ENCODE results near the gene WDR1.

DNA sequence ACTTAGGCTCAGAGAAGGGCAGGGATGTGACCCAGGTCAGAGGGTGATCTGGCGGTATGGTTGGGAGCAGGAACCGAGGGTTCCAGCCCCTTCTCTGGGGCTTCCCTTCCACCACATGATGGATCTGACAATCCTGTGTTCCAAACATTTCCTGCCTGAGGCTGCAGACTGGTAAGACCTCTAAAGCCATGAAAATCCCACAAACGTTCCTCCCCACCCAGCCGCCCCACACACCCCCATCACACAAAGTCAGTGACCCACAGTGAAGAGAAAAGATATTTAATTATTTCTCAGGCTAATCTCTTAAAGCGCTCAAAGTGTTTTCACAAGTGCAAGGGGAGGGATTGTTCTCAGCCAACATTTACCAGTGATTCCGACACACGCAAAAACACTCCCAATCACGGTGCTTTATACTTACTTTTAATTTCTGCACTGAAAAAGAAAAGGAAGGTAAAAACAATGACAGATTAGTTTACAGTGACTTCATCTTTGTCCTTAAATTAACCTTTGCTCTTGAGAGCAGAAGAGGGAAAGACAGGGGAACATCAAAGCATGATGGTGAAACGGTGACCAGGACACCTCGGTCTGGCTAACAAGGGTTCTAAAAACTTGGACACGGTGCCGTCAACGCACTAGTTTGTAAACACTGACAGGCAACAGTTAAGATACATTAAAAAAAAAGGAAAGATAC, 42.4 kb downstream of the WDR1 start:
- TF ChIP-seq, protein P1, sequence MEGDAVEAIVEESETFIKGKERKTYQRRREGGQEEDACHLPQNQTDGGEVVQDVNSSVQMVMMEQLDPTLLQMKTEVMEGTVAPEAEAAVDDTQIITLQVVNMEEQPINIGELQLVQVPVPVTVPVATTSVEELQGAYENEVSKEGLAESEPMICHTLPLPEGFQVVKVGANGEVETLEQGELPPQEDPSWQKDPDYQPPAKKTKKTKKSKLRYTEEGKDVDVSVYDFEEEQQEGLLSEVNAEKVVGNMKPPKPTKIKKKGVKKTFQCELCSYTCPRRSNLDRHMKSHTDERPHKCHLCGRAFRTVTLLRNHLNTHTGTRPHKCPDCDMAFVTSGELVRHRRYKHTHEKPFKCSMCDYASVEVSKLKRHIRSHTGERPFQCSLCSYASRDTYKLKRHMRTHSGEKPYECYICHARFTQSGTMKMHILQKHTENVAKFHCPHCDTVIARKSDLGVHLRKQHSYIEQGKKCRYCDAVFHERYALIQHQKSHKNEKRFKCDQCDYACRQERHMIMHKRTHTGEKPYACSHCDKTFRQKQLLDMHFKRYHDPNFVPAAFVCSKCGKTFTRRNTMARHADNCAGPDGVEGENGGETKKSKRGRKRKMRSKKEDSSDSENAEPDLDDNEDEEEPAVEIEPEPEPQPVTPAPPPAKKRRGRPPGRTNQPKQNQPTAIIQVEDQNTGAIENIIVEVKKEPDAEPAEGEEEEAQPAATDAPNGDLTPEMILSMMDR (IDR thresholded peaks at IDR 0.05; ENCODE audit: insufficient read depth, low read length, poor library complexity, severe bottlenecking) = no peak
- TF ChIP-seq EZH2phosphoT487 (conservative IDR thresholded peaks at IDR 0.05; ENCODE audit: low read length) = no peak

All from SU-DHL-6 (cell line).